SH-SY5Y (cell line): ENCODE data around the gene NAALADL1.

Experiments
- GATA2 ChIP-seq: IDR thresholded peaks from 2 replicates; pipeline ENCODE4 v1.6.1; 2011; ENCODE audit warnings: mild to moderate bottlenecking, low read depth, low read length
- GATA3 ChIP-seq: IDR thresholded peaks from 2 replicates; pipeline ENCODE4 v1.6.1; 2011; ENCODE audit warnings: low read depth, mild to moderate bottlenecking, low read length, moderate library complexity

The NAALADL1 gene

GRCh38 chr11:65066315-65066714 lies 8.0 kb upstream of the NAALADL1 start:
- TF ChIP-seq GATA2 (no peak), GATA3 (no peak)

GRCh38 chr11:65065851-65066250 lies 7.5 kb upstream of the NAALADL1 start:
- TF ChIP-seq GATA3 (no peak), GATA2 (no peak)

DNA sequence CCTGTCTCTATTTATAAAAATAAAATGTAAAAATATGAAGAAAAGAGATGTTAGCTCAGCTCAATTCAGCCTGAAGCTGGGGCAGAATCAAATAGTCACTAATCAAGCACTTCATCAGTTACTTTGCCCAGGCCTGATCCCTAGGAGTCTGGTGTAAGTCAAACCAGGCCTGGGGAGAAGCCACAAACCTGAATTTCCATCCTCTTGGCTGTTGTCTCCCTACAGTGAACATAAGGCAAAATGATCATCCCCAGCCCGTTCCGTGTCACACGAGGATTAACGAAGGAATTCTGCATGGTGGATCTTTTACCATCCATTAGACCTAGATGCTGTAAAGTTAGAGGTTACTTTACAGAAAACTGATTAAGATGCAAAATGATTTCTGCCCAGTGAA lies 6.5 kb upstream of the NAALADL1 start:
- TF ChIP-seq GATA2 (no peak), GATA3 (no peak)

DNA sequence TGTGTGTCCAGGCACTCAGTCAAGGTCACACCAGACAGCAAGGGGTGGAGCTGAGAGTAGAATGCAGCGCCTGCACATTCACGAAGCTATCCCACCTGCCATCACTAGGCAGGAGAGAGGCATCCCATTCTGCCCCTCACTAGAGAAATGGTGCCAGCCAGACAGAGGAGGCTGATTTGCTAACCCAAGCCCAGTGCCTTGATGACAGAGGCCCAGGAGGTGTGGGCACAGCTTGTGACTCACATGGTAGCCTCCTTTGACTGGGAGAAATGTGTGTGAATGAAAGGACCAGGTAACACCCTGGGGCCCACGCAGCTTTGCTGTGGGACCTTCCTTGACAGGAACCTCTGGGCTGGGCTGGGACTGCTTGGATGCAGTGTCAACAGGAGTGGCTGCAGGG lies 5.2 kb upstream of the NAALADL1 start:
- TF ChIP-seq GATA3 (no peak), GATA2 (no peak)

- TF ChIP-seq GATA2 (no peak), GATA3 (no peak)
Measured at GRCh38 chr11:65060913-65061408, 2.6 kb upstream of the NAALADL1 start.

- TF ChIP-seq GATA3 (no peak), GATA2 (no peak)
Measured at GRCh38 chr11:65059959-65060824, 1.8 kb upstream of the NAALADL1 start.

DNA sequence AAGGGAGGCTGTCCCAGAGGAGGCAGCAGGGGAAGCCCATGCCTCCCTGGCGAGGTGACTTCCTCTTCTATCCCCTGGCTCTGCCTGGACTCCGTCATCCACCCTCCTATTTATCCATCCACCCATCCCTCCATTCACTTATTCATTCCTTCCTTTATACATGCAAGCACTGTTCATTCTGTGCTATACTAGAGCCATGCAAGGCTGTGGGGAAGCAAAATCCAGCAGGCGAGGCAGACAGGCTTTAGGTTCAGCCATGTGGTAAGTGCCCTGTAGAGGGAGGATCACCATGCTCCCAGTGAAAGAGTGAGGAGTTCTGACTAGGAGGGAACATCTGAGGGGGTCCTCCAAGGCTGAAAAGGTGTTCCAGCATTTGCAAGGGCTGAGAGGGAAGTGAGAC lies 1.2 kb upstream of the NAALADL1 start:
- TF ChIP-seq GATA3 (no peak), GATA2 (no peak)

GRCh38 chr11:65058012-65058411 lies 341 bp downstream of the NAALADL1 start:
- no peak for TF ChIP-seq GATA3
- TF ChIP-seq GATA2 = no peak

DNA sequence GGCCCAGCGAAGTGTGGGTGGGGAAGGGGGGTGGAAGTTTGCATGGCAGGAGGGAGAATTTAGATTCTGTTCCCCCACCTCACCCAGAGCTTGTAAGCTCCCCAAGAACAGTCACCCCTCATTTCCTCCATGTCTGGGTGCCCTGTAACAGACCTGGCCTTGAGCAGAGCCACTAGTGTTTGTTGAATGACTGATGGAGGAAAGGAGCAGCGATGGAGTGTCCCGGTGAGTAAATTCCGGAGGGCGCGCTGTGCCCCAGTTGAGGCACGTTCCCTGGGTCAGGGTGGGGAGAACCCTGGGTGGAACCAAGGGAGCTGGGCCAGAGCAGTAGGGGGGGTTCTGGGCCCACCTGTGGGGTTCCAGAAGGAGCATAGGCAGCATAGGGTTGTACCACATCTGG lies 827 bp downstream of the NAALADL1 start:
- TF ChIP-seq GATA2 (no peak), GATA3 (no peak)

GRCh38 chr11:65056999-65057398 lies 1.4 kb downstream of the NAALADL1 start:
- no peak for TF ChIP-seq GATA3
- TF ChIP-seq GATA2 = no peak

DNA sequence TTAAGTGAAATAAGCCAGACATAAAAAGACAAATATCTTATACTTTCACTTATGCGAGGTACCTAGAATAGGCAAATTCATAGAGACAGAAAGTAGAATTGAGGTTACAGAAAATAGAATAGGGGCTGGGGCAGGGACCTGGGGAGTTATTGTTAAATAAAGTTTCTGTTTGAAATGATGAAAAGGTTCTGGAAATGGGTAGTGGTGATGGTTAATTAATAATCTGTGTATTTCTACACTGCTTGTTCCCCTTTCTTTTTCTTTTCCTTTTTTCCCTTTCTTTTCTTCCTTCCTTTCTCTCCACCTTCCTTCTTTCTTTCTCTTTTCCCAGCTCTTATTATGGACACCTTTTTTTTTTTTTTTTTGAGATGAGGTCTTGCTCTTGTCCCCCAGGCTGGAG lies 2.8 kb downstream of the NAALADL1 start:
- no peak for TF ChIP-seq GATA3
- no peak for TF ChIP-seq GATA2

DNA sequence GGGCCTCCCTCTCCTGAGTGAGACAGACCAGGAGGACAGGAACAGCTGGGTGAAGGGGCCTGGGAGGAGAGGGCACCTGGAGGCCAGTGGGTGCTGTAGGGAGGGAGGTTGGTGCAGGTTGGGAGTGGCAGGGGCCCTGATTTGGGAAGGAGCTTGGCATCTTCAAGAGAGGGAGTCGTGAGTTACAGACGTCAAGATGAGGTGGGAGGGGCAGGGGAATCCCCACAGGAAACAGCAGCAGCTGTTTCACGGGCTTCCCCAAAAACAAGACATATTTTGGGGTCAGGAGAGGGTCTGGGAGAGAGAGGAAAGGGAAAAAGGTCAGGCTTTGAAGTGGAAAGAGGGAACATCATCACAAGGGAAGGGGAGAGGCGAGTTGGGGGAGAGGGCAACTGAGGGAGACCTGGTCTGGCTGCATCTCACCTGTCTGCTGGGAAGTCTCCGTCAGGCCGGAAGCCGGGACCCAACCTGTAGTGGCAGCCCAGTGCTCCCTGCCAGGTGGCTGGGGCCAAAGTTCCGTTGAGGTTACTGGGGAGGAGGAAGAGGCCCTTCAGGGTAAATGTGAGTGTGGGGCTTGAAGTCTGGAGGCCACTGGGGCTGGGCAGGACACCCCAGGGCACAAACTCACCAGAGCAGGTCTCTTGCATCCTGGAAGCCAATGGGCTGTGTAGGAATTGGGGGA lies 4.4 kb downstream of the NAALADL1 start:
- TF ChIP-seq GATA3 (no peak), GATA2 (no peak)

DNA sequence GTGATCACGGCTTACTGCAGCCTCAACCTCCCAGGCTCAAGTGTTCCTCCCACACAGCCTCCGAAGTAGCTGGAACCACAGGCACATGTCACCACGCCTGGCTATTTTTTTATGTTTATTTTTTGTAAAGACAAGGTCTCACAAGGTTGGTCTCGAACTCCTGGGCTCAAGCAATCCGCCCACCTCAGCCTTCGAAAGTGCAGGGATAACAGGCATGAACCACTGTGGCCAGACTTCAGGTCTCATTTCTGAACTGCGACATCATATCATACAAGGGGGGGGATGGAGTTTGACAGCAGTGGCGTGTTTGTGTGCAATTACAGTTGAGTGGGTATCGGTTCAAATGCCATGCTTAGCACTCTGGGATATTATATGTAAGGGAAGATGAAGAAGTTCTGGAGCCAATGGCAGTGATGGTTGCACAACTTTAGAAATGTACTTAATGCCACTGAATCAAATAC lies 6.9 kb downstream of the NAALADL1 start:
- TF ChIP-seq GATA3 (no peak), GATA2 (no peak)

DNA sequence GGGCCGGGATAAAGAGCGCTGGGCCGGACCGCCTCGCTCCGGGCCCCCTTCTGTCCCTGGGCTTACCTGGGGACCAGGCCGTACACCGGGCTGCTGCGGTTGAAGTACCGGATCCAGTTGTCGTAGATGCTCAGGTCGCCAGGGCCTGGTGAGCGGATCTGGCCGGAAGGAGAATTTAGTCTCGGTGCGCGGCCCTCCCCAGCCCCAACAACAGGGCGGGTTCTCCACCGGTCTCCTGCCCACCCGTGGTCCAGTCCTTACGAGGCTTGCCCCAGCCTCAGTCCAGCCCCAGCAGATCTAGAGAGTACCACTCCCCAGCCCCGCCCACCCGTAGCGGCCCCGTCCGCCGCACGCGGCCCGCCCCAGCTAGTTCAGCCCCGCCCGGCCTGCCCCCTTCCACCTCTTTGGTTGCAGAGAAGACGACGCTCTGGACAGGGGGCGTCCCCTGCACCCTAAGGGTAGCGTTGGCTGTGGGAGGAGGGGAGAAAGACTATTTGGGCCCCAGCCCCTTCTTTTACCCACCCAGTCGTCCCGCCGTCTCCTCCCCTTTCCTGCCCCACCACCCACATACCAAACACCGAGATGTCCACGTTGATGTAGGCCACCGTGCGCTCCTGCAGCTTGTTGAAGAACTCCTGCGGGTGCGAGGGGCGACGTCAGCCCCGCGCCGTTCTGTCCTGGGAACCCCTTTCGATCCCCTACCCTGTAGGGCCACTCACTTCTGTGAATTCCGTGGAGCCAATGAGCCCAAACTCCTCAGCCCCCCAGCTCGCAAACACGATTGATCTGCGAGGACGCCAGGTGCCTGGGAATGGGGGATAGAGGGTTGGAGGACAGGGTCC lies 10.6 kb downstream of the NAALADL1 start:
- TF ChIP-seq GATA2 = no peak
- TF ChIP-seq GATA3 = no peak
